H1 (cell line): ENCODE results near the gene MAP2K5. TPM values are rescaled to one million over a fixed set of nuclear protein-coding genes. Genes with fewer than 3 reads are reported as not detected.
A peak's percentile ranks its signal among the peaks of the same experiment; 100 is the strongest.

Source experiments
- CTCF ChIA-PET: fragments of 300-600 bp; sonication (Branson Sonifier 250); formaldehyde crosslinking; loops from one replicate; lab custom pipeline; 2021; ENCODE audit not compliant: partially characterized antibody; lab: Charles Lee
- POLR2A ChIA-PET: fragments of 300-600 bp; sonication (Branson Sonifier 250); formaldehyde crosslinking; loops from one replicate; lab custom pipeline; 2021; ENCODE audit warnings: inconsistent platforms; ENCODE audit not compliant: partially characterized antibody; lab: Charles Lee
- DNase-seq, 2 experiments: peaks; one replicate each; pipeline versions ENCODE4 v3.0.0 to v3.0.0-alpha.2; 2010 to 2022; ENCODE audit warnings: low spot score in 2 of 2, low read depth in 1 of 2, mixed read lengths in 1 of 2
- FAIRE-seq: peaks from 2 replicates; lab custom pipeline; 2011; peaks lifted over from hg19 to GRCh38; lab: Jason Lieb, UNC
- H2AFZ ChIP-seq: 2 replicates; pipeline ENCODE4 v1.8.1; 2012; ENCODE audit warnings: low read length, inconsistent platforms
- H2AK5ac ChIP-seq: 2 replicates; pipeline ENCODE4 v1.6.1; 2013; ENCODE audit warnings: low read depth, low read length
- H2BK120ac ChIP-seq: replicated peaks from 2 replicates; pipeline ENCODE3; 2013; ENCODE audit warnings: low read depth, low read length, inconsistent platforms
- H2BK12ac ChIP-seq: 2 replicates; pipeline ENCODE4 v1.6.1; 2013; ENCODE audit warnings: low read depth, low read length
- H2BK15ac ChIP-seq: 2 replicates; pipeline ENCODE4 v1.6.1; 2013; ENCODE audit warnings: low read length
- H2BK20ac ChIP-seq: 2 replicates; pipeline ENCODE4 v1.6.1; 2013; ENCODE audit warnings: low read length
- H2BK5ac ChIP-seq: 2 replicates; pipeline ENCODE4 v1.6.1; 2013; ENCODE audit warnings: low read depth, low read length
- H3K14ac ChIP-seq: 2 replicates; pipeline ENCODE4 v1.6.1; 2013; ENCODE audit warnings: inconsistent platforms; ENCODE audit not compliant: insufficient read length
- H3K18ac ChIP-seq: 2 replicates; pipeline ENCODE4 v1.6.1; 2013; ENCODE audit warnings: low read length; ENCODE audit errors: extremely low read depth
- H3K23ac ChIP-seq: 2 replicates; pipeline ENCODE4 v1.6.1; 2013; ENCODE audit warnings: inconsistent platforms; ENCODE audit not compliant: insufficient read length
- H3K23me2 ChIP-seq: 2 replicates; pipeline ENCODE4 v1.6.1; 2013; ENCODE audit warnings: low read depth, low read length
- H3K27ac ChIP-seq: 2 replicates; pipeline ENCODE4 v1.6.1; 2011; ENCODE audit warnings: low read depth, low read length, inconsistent platforms
- H3K27me3 ChIP-seq, 4 experiments: replicated peaks in 1 of 4; 1 replicate in 1 of 4; 2 replicates in 3 of 4; pipeline versions ENCODE4 v1.6.1 to v1.8.1; 2011 to 2013; ENCODE audit warnings: low read length in 3 of 4, mild to moderate bottlenecking in 3 of 4, inconsistent platforms in 2 of 4, mixed read lengths in 2 of 4, moderate library complexity in 1 of 4; ENCODE audit not compliant: control insufficient read depth in 3 of 4, insufficient read depth in 3 of 4; ENCODE audit errors: extremely low read depth in 1 of 4
- H3K36me3 ChIP-seq, 4 experiments: 2 replicates each; pipeline versions ENCODE4 v1.6.1 to v1.8.1; 2011 to 2013; ENCODE audit warnings: mild to moderate bottlenecking in 4 of 4, low read length in 3 of 4, moderate library complexity in 2 of 4, control low read depth in 1 of 4, inconsistent platforms in 1 of 4; ENCODE audit not compliant: insufficient read depth in 4 of 4, control insufficient read depth in 2 of 4
- H3K4ac ChIP-seq: replicated peaks from 2 replicates; pipeline ENCODE3; 2013; ENCODE audit warnings: low read length, low read depth, mixed read lengths, inconsistent platforms; ENCODE audit not compliant: insufficient read length
- H3K4me1 ChIP-seq, 4 experiments: replicated peaks in 1 of 4; 1 replicate in 1 of 4; 2 replicates in 3 of 4; pipeline versions ENCODE4 v1.6.1 to v1.8.1; 2011 to 2013; ENCODE audit warnings: low read length in 3 of 4, inconsistent platforms in 2 of 4, mixed read lengths in 1 of 4; ENCODE audit not compliant: insufficient read depth in 4 of 4, control insufficient read depth in 3 of 4
- H3K4me2 ChIP-seq, 2 experiments: 2 replicates each; pipeline versions ENCODE4 v1.6.1 to v1.8.1; 2011 to 2013; ENCODE audit warnings: low read depth in 2 of 2, low read length in 2 of 2, control low read depth in 1 of 2, inconsistent platforms in 1 of 2, mild to moderate bottlenecking in 1 of 2; ENCODE audit not compliant: insufficient read depth in 1 of 2
- H3K4me3 ChIP-seq, 4 experiments: fragments of 200-600, 300-600 bp in 1 of 4; sonication (generic), shearing (Covaris generic), sonication (Bioruptor Twin) in 1 of 4; 2 replicates each; pipeline versions ENCODE4 v1.5.1 to v1.8.1; 2011 to 2016; ENCODE audit warnings: low read length in 4 of 4, low read depth in 3 of 4, control low read depth in 2 of 4, inconsistent platforms in 2 of 4, mild to moderate bottlenecking in 2 of 4, mixed read lengths in 1 of 4, moderate library complexity in 1 of 4; ENCODE audit not compliant: insufficient read depth in 2 of 4; ENCODE audit errors: extremely low read depth in 1 of 4
- H3K56ac ChIP-seq: replicated peaks from 2 replicates; pipeline ENCODE3; 2013; ENCODE audit warnings: low read depth, mild to moderate bottlenecking, mixed read lengths, low read length, inconsistent platforms; ENCODE audit not compliant: insufficient read length
- H3K79me1 ChIP-seq: 2 replicates; pipeline ENCODE4 v1.6.1; 2013; ENCODE audit warnings: low read depth, low read length, control low read depth
- H3K79me2 ChIP-seq, 2 experiments: 2 replicates each; pipeline versions ENCODE4 v1.6.1 to v1.8.1; 2012 to 2013; ENCODE audit warnings: low read length in 2 of 2, mild to moderate bottlenecking in 2 of 2, inconsistent platforms in 1 of 2; ENCODE audit not compliant: insufficient read depth in 2 of 2, control insufficient read depth in 1 of 2
- H3K9ac ChIP-seq, 4 experiments: replicated peaks in 1 of 4; 1 replicate in 1 of 4; 2 replicates in 3 of 4; pipeline versions ENCODE4 v1.6.1 to v1.8.1; 2011 to 2013; ENCODE audit warnings: low read depth in 3 of 4, low read length in 3 of 4, control low read depth in 2 of 4, mild to moderate bottlenecking in 2 of 4, moderate library complexity in 2 of 4, inconsistent platforms in 1 of 4; ENCODE audit errors: extremely low read depth in 1 of 4
- H3K9me3 ChIP-seq, 2 experiments: 2 replicates each; pipeline versions ENCODE4 v1.6.1 to v1.8.1; 2012 to 2013; ENCODE audit warnings: mild to moderate bottlenecking in 2 of 2, moderate library complexity in 2 of 2, control low read depth in 1 of 2, inconsistent platforms in 1 of 2, low read depth in 1 of 2, low read length in 1 of 2, mixed read lengths in 1 of 2; ENCODE audit not compliant: insufficient read depth in 2 of 2
- H4K20me1 ChIP-seq, 2 experiments: replicated peaks in 1 of 2; 2 replicates each; pipeline versions ENCODE3 to v1.8.1; 2011 to 2013; ENCODE audit warnings: inconsistent platforms in 2 of 2, low read length in 2 of 2, mild to moderate bottlenecking in 1 of 2; ENCODE audit not compliant: insufficient read depth in 2 of 2, control insufficient read depth in 1 of 2
- H4K5ac ChIP-seq: 2 replicates; pipeline ENCODE4 v1.6.1; 2013; ENCODE audit warnings: low read length, low read depth, mixed read lengths, inconsistent platforms; ENCODE audit not compliant: insufficient read length
- H4K8ac ChIP-seq: 2 replicates; pipeline ENCODE4 v1.8.0; 2013; ENCODE audit warnings: mild to moderate bottlenecking, moderate library complexity, low read length, inconsistent platforms; ENCODE audit not compliant: insufficient read depth; ENCODE audit errors: extremely low read depth
- H4K91ac ChIP-seq: replicated peaks from 2 replicates; pipeline ENCODE3; 2013; ENCODE audit warnings: low read length, mixed read lengths, inconsistent platforms; ENCODE audit not compliant: insufficient read length
- CHD1 ChIP-seq: IDR thresholded peaks from 2 replicates; pipeline ENCODE4 v1.6.1; 2012; ENCODE audit warnings: low read depth, low read length, improper control_type of control experiment
- EZH2 ChIP-seq: fragments of 200-600 bp; sonication (generic); IDR thresholded peaks from 2 replicates; pipeline ENCODE4 v1.7.1; 2012; ENCODE audit warnings: low read depth, mild to moderate bottlenecking, moderate library complexity, low read length, inconsistent platforms; ENCODE audit not compliant: severe bottlenecking
- PHF8 ChIP-seq: fragments of 200-600 bp; sonication (generic); conservative IDR thresholded peaks from 2 replicates; pipeline ENCODE4 v1.7.1; 2012; ENCODE audit warnings: low read depth, mild to moderate bottlenecking, inconsistent platforms, low read length, moderate library complexity
- POLR2A ChIP-seq, 2 experiments: IDR thresholded peaks; 1 replicate in 1 of 2; 2 replicates in 1 of 2; pipeline ENCODE4 v1.6.1; 2011; ENCODE audit warnings: low read depth in 2 of 2, low read length in 2 of 2, mild to moderate bottlenecking in 2 of 2; ENCODE audit errors: control extremely low read depth in 1 of 2
- RNF2 ChIP-seq: fragments of 200-900, 300-1000 bp; sonication (generic); IDR thresholded peaks from 2 replicates; pipeline ENCODE4 v1.7.1; 2016; ENCODE audit warnings: borderline replicate concordance, low read depth, mild to moderate bottlenecking, antibody characterized with exemption, low read length; ENCODE audit not compliant: poor library complexity, severe bottlenecking; ENCODE audit errors: missing control alignments
- SAP30 ChIP-seq: fragments of 300-600 bp; sonication (generic); IDR thresholded peaks from 2 replicates; pipeline ENCODE4 v1.7.1; 2012; ENCODE audit warnings: low read length, moderate library complexity, mild to moderate bottlenecking, inconsistent platforms; ENCODE audit not compliant: insufficient read depth, insufficient replicate concordance
- SIN3A ChIP-seq, 2 experiments: IDR thresholded peaks in 1 of 2; conservative IDR thresholded peaks in 1 of 2; 2 replicates each; pipeline ENCODE4 v1.6.1; 2011 to 2012; ENCODE audit warnings: low read length in 2 of 2, improper control_type of control experiment in 1 of 2, low read depth in 1 of 2, mild to moderate bottlenecking in 1 of 2
- SRF ChIP-seq: IDR thresholded peaks from 2 replicates; pipeline ENCODE4 v1.6.1; 2011; ENCODE audit warnings: mild to moderate bottlenecking, low read depth, low read length, moderate library complexity
- TAF1 ChIP-seq: IDR thresholded peaks from 2 replicates; pipeline ENCODE4 v1.6.1; 2011; ENCODE audit warnings: mild to moderate bottlenecking, low read depth, low read length
- ZNF274 ChIP-seq: IDR thresholded peaks from 2 replicates; pipeline ENCODE4 v1.7.0; 2012; ENCODE audit warnings: low read length, borderline replicate concordance; ENCODE audit errors: extremely low read depth
- polyA plus RNA-seq, 7 experiments: library from polyadenylated mRNA; depleted of rRNA in 3 of 7; stranded (reverse) in 5 of 7; unstranded in 2 of 7; fragments of >200 nt in 5 of 7; fragments of 200-250 nt in 2 of 7; gene quantifications; 1 replicate in 5 of 7; 2 replicates in 1 of 7; 4 replicates in 1 of 7; pipeline versions ENCODE4 v1.2.1 to v1.2.3, GENCODE V29; 2011 to 2013; ENCODE audit warnings: missing spikeins in 2 of 7, mixed read lengths in 2 of 7
- total RNA-seq: library from RNA; stranded (reverse); fragmentation: NEBNext Ultra II Directional; extraction: Animal tissue kit (Norgen Biotek cat#: 25700); gene quantifications from 2 replicates; pipeline ENCODE4 v1.2.1, GENCODE V29; 2021
- TF ChIP-seq, protein P1 (sequence below), 3 experiments: IDR thresholded peaks; 1 replicate in 2 of 3; 2 replicates in 1 of 3; pipeline versions ENCODE4 v1.5.1 to v1.6.1; 2011; ENCODE audit warnings: low read length in 3 of 3, mild to moderate bottlenecking in 3 of 3, inconsistent platforms in 2 of 3, low read depth in 1 of 3, moderate library complexity in 1 of 3; ENCODE audit not compliant: insufficient read depth in 1 of 3; ENCODE audit errors: control extremely low read depth in 1 of 3

Gene MAP2K5
- total and polyA plus RNA-seq, 2 of the 8 experiments (the other 6 are each of a cell fraction or from before 2014, with no cell fraction given) = 4.4 to 15.8 TPM

DNA sequence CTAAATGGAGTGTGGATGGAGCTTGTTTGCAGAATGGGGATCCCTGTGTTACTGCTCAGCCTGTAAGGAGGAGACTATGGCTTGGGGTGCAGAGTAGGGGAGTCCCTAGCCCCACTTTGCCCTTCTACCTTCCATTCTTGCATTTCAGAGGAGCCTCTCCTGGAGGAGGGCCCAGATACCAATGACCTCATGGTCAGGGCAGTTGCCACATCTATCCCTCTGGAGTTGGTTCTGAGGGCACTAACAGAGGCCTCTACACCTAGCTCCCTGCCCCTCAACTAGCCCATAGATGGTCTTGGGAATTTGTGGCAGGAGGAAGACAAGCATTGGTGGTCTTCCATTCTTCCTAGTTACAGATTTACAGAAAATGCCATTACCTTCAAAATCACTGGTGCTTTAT lies 288.9 kb downstream of the MAP2K5 start:
- H3K4me3 ChIP-seq = no peak overlapping the region
- H3K79me1 ChIP-seq = no peaks in the 10 kb centered on the region
- no peak overlapping the region for H2BK120ac ChIP-seq
- H3K9ac ChIP-seq = no peak overlapping the region
- no peak overlapping the region for H3K27ac ChIP-seq
- H2BK12ac ChIP-seq = no peak overlapping the region
- peaks cover 2 to 11% of the 10 kb centered on the region in 2 experiments for H4K20me1 ChIP-seq
- peak in 1 of 2 experiments; percentile 42 for DNase-seq
- no peak overlapping the region for H3K14ac ChIP-seq
- H2BK5ac ChIP-seq = no peak overlapping the region
- H2AK5ac ChIP-seq = no peak overlapping the region
- H3K4me1 ChIP-seq = peaks cover 13 to 34% (median 27%) of the 10 kb centered on the region in 4 experiments
- no peak overlapping the region for H4K8ac ChIP-seq
- peaks cover 92 to 100% (median 99%) of the 10 kb centered on the region in 4 experiments for H3K27me3 ChIP-seq
- no peak overlapping the region for H3K4ac ChIP-seq
- no peak overlapping the region for H3K18ac ChIP-seq
- no peak overlapping the region for H2AFZ ChIP-seq
- no peak overlapping the region for H4K91ac ChIP-seq
- no peak overlapping the region for H2BK20ac ChIP-seq
- no peak overlapping the region for H3K23ac ChIP-seq
- H3K23me2 ChIP-seq = peaks cover 18% of the 10 kb centered on the region; the same call in 1 of the 2 replicates
- no peak overlapping the region for H2BK15ac ChIP-seq
- H3K36me3 ChIP-seq = peaks cover 0 to 17% (median 0%) of the 10 kb centered on the region in 4 experiments; a peak in 1 of 8 replicates
- no peak for FAIRE-seq
- no peak overlapping the region; a peak in 1 of 4 replicates for H3K4me2 ChIP-seq
- no peak overlapping the region for H3K56ac ChIP-seq
- H3K79me2 ChIP-seq = no peaks in the 10 kb centered on the region
- ChIA-PET POLR2A (interaction anchor here (4.1 kb wide), 1 partner anchor 9 kb away, joined by 24 read pairs; no protein-coding TSS in a partner anchor), CTCF (interaction anchor here (0.7 to 2.3 kb wide), 12 partner anchors 7 to 1412 kb away, joined by 3 to 14 read pairs (median 4); no protein-coding TSS in a partner anchor)
- H3K9me3 ChIP-seq = no peaks in the 10 kb centered on the region
- no peak overlapping the region for H4K5ac ChIP-seq
- TF ChIP-seq SAP30 (no peak), TAF1 (no peak), SRF (no peak), PHF8 (no peak), POLR2A (IDR thresholded peaks at IDR 0.05; ENCODE audit: control extremely low read depth in 1 of 2, low read depth in 2 of 2, low read length in 2 of 2) (no peak), SIN3A (conservative IDR thresholded peaks at IDR 0.05 in 1 of 2, IDR thresholded peaks at IDR 0.05 in 1 of 2; ENCODE audit: low read depth in 1 of 2, low read length in 2 of 2) (no peak), RNF2 (no peak), CHD1 (no peak), EZH2 (no peak), ZNF274 (no peak)
- TF ChIP-seq, protein P1, sequence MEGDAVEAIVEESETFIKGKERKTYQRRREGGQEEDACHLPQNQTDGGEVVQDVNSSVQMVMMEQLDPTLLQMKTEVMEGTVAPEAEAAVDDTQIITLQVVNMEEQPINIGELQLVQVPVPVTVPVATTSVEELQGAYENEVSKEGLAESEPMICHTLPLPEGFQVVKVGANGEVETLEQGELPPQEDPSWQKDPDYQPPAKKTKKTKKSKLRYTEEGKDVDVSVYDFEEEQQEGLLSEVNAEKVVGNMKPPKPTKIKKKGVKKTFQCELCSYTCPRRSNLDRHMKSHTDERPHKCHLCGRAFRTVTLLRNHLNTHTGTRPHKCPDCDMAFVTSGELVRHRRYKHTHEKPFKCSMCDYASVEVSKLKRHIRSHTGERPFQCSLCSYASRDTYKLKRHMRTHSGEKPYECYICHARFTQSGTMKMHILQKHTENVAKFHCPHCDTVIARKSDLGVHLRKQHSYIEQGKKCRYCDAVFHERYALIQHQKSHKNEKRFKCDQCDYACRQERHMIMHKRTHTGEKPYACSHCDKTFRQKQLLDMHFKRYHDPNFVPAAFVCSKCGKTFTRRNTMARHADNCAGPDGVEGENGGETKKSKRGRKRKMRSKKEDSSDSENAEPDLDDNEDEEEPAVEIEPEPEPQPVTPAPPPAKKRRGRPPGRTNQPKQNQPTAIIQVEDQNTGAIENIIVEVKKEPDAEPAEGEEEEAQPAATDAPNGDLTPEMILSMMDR (IDR thresholded peaks at IDR 0.05; ENCODE audit: control extremely low read depth in 1 of 3, insufficient read depth in 1 of 3, low read depth in 1 of 3, low read length in 3 of 3) = no peak
